ENCODE results near the gene ZNF467. TPM values are rescaled to one million over a fixed set of nuclear protein-coding genes. Genes with fewer than 3 reads are reported as not detected.
A peak's percentile ranks its signal among the peaks of the same experiment; 100 is the strongest.

ZNF467 gene
- total RNA-seq, 2 donors from 2014 or later = 6.0 to 7.9 TPM

DNA sequence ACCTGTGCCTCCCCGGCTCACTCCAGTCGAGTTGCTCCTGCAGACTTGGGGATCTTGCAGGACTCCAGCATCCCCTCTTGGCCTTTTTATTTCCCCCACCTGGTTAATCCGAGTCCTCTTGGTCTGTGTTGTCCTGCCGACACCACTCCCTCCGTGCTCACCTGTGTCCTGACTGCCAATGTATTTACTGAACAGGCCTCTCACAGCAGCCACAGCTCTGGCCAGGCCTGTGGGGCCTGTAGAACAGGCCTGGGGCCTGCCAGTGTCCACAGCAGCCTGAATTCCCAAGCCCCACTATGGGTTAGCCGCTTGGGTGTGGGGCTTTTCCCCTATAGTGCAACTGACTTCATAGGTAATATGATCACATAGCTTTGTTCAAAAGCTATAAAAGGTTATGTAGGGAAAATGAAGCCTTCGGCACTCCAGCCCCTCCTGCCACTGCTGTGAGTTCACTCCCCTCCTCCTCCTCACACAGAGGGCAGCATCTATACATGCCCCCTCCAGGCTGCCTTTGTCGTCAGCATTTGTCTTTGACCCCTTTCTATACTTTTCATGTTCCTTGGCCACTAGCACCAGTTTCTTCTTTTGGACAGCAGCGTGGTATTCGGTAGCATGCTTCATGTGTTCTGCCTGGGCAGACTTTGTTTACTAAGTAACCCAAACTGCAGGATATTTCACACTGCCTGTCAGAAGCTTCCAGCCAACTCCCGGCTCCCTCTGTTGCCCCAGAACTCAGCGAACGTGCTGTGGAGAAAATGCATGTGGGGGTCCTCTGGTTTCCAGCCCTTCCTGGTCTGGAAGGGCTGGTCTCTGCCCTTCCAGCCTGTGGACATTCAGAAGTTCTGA, 46.1 kb downstream of the ZNF467 start:
- Histone ChIP-seq H3K36me3 (peaks cover 5 to 7% of the 10 kb centered on the region in 2 donors), H3K27ac (peak overlapping the region; percentile 39 to 74), H3K9me3 (no peaks in the 10 kb centered on the region), H3K4me3 (no peak overlapping the region), H3K4me1 (replicated peaks) (peaks cover 19% of the 10 kb centered on the region), H3K27me3 (replicated peaks; ENCODE audit: insufficient read depth) (no peaks in the 10 kb centered on the region)
- peak; percentile 70 for DNase-seq (ENCODE audit: low spot score)
- peak; percentile 58 for TF ChIP-seq POLR2AphosphoS5 (IDR thresholded peaks at IDR 0.05)
- TF ChIP-seq POLR2A (IDR thresholded peaks at IDR 0.05) = no peak
- TF ChIP-seq, protein P1, sequence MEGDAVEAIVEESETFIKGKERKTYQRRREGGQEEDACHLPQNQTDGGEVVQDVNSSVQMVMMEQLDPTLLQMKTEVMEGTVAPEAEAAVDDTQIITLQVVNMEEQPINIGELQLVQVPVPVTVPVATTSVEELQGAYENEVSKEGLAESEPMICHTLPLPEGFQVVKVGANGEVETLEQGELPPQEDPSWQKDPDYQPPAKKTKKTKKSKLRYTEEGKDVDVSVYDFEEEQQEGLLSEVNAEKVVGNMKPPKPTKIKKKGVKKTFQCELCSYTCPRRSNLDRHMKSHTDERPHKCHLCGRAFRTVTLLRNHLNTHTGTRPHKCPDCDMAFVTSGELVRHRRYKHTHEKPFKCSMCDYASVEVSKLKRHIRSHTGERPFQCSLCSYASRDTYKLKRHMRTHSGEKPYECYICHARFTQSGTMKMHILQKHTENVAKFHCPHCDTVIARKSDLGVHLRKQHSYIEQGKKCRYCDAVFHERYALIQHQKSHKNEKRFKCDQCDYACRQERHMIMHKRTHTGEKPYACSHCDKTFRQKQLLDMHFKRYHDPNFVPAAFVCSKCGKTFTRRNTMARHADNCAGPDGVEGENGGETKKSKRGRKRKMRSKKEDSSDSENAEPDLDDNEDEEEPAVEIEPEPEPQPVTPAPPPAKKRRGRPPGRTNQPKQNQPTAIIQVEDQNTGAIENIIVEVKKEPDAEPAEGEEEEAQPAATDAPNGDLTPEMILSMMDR (IDR thresholded peaks at IDR 0.05) = peak in 1 of 4 experiments; percentile 2
- intact Hi-C loops (cut with DNase I) = no loop called here
- 37% methylated on average over 13 of the region's 13 CpGs for WGBS

DNA sequence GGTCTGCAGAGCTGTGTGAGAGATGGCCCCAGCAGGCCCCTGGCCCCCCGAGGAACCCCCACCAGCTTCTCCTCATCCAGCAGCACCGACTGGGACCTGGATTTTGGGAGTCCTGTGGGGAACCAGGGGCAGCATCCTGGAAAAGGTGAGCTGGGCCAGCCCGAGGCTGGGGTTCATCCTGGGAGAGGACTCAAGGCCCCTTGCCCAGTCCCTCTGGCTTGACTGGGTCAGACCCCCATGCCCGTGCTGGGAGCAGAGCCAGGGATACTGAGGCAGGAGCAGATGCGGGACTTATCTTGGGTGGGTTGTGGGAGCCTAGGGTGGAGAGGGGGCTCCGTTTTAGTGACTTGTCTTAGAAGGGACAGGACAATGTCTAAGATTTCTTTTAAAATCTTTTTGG, 47.5 kb downstream of the ZNF467 start:
- WGBS = 91% methylated on average over 6 of the region's 6 CpGs
- peaks cover 19% of the 10 kb centered on the region for H3K4me1 ChIP-seq (replicated peaks)
- intact Hi-C loops (cut with DNase I) = no loop called here
- TF ChIP-seq, protein P1 (IDR thresholded peaks at IDR 0.05) = no peak
- TF ChIP-seq POLR2AphosphoS5 (IDR thresholded peaks at IDR 0.05) (no peak), POLR2A (IDR thresholded peaks at IDR 0.05) (no peak)
- no peak for DNase-seq (ENCODE audit: low spot score)
- H3K27ac ChIP-seq = peak overlapping the region in 1 of 2 donors; percentile 74
- peaks cover 5 to 7% of the 10 kb centered on the region in 2 donors for H3K36me3 ChIP-seq
- no peaks in the 10 kb centered on the region for H3K9me3 ChIP-seq
- H3K4me3 ChIP-seq = no peak overlapping the region
- no peaks in the 10 kb centered on the region for H3K27me3 ChIP-seq (replicated peaks; ENCODE audit: insufficient read depth)

DNA sequence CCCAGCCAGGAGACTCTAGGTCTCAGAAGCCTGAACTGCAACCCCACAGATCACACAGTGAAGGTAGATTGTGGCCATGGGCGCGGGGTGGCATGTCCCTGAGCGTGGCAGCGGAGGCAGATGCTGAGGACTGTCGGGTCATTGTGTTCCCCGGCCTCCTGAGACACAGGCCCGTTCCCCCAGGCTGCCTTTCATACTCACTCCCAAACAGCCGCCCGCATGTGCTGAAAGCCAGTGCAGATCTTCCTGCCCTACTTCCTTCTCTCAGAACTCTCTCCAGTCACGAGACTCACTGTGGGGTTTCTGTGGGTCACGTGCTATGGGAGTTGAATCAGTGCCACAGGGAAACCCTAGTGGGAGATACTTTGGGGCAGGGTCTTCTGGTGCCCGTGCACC, 48.0 kb downstream of the ZNF467 start:
- Histone ChIP-seq H3K36me3 (peaks cover 2 to 7% of the 10 kb centered on the region in 2 donors), H3K4me1 (replicated peaks) (peaks cover 19% of the 10 kb centered on the region), H3K27me3 (replicated peaks; ENCODE audit: insufficient read depth) (no peaks in the 10 kb centered on the region), H3K27ac (no peak overlapping the region), H3K4me3 (no peak overlapping the region), H3K9me3 (no peaks in the 10 kb centered on the region)
- intact Hi-C loops (cut with DNase I) = no loop called here
- TF ChIP-seq POLR2A (IDR thresholded peaks at IDR 0.05) (no peak), POLR2AphosphoS5 (IDR thresholded peaks at IDR 0.05) (no peak)
- TF ChIP-seq, protein P1 (IDR thresholded peaks at IDR 0.05) = no peak
- WGBS = 93% methylated on average over 8 of the region's 12 CpGs
- no peak for DNase-seq (ENCODE audit: low spot score)

DNA sequence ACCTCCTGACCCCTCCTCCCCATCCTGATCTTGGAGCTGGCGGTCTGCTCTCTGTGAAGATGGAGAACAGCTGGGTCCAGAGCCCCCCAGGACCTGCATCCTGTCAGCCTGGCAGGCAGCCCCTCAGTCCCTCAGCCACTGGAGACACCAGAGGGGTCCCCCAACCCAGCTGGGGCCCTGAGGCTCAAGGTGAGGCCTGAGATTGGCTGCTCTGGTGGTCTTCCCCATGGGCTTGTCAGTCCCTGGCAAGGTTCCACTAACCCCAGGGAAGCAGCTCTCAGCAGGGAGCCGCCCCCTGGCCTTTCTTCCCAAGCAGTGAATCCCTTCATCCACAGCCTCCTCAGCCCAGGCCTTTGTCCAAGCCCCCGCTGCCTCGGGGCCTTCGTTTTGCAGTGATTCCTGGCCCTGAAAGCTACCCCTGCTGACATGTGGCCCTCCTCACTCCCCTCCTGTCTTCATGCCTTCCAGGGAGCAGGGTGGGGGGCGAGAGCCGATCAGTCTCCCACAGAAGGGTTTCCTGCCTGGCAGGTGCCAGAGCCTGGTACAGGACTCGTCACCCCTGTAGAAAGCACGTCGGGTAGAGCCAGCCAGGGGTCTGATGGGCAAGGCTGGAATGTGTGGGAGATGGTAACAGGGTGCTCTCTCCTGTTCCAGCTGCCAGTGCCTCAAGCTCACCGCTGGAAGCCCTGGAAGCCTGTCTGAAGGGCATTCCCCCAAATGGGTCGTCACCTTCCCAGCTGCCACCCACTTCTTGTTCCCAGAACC, 48.5 kb downstream of the ZNF467 start:
- no peaks in the 10 kb centered on the region for H3K9me3 ChIP-seq
- peaks cover 0 to 7% of the 10 kb centered on the region in 2 donors for H3K36me3 ChIP-seq
- no peak overlapping the region for H3K4me3 ChIP-seq
- no peak for TF ChIP-seq POLR2A (IDR thresholded peaks at IDR 0.05)
- TF ChIP-seq, protein P1 (IDR thresholded peaks at IDR 0.05) = no peak
- TF ChIP-seq POLR2AphosphoS5 (IDR thresholded peaks at IDR 0.05) = no peak
- H3K27me3 ChIP-seq (replicated peaks; ENCODE audit: insufficient read depth) = no peaks in the 10 kb centered on the region
- intact Hi-C loops (cut with DNase I) = no loop called here
- WGBS = 97% methylated on average over 12 of the region's 12 CpGs
- no peak for DNase-seq (ENCODE audit: low spot score)
- H3K4me1 ChIP-seq (replicated peaks) = peaks cover 19% of the 10 kb centered on the region
- no peak overlapping the region for H3K27ac ChIP-seq
